Medulla oblongata (tissue), 1 donor: ENCODE data around the gene B3GNT3.

Source experiments
- DNase-seq: peaks from one replicate; pipeline ENCODE4 v3.0.0-alpha.2; 2015; ENCODE audit errors: extremely low spot score

Gene B3GNT3

GRCh38 chr19:17859533-17860330, 64.8 kb downstream of the B3GNT3 start, which contains the start of gene RPL18A:
Gene RPL18A, plus strand, starts transcription at chr19:17859910. Its CDS starts 47 bp downstream, at chr19:17859957.
- DNase-seq: peak; percentile 100

GRCh38 chr19:17860331-17860992, 65.5 kb downstream of the B3GNT3 start:
- no peak for DNase-seq

GRCh38 chr19:17860993-17861360, 66.0 kb downstream of the B3GNT3 start:
- no peak for DNase-seq

- DNase-seq: no peak
Measured at GRCh38 chr19:17861542-17862402, 66.8 kb downstream of the B3GNT3 start.

- DNase-seq: no peak
Measured at GRCh38 chr19:17862711-17863519, 68.0 kb downstream of the B3GNT3 start.
